ENCODE results near the gene OR8K5. TPM values are rescaled to one million over a fixed set of nuclear protein-coding genes. Genes with fewer than 3 reads are reported as not detected.
"Not testable (repeated sequence)": the region's sequence is repeated elsewhere in the genome, so short reads cannot be mapped to it uniquely, and the experiment has no call there.

Gene OR8K5, protein sequence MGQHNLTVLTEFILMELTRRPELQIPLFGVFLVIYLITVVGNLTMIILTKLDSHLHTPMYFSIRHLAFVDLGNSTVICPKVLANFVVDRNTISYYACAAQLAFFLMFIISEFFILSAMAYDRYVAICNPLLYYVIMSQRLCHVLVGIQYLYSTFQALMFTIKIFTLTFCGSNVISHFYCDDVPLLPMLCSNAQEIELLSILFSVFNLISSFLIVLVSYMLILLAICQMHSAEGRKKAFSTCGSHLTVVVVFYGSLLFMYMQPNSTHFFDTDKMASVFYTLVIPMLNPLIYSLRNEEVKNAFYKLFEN
- polyA plus RNA-seq = not detected

DNA sequence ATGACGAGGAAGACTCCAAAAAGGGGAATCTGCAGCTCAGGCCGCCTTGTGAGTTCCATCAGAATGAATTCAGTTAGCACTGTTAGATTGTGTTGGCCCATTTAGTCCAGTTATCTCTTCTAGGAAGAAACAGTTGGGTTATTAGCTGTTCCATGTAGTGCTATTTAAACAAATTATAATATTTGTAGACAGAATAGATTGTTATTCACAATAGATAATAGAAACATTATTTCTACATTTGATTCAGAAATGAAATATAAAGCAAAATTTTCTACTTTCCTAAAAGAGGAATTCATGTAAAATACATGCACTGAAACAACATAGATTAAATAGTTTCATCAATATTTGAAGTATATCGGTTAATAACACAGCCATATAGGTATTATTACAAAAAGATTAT, at the start of gene OR8K5:
OR8K5 (minus strand) TSS at position 101 of the 400 bp plus-strand sequence; CDS start at position 101, 0 bp downstream.
- Mint-ChIP-seq H3K27me3 (ENCODE audit: low read depth in 3 of 3) (peaks cover 0 to 2% (median 0%) of the 10 kb centered on the region in 3 donors), H3K27ac (no peak within 1 kb of the TSS), H3K36me3 (peaks cover 0 to 6% (median 0%) of the 10 kb centered on the region in 3 donors), H3K4me1 (no peaks in the 10 kb centered on the region), H3K4me3 (no peak within 1 kb of the TSS), H3K9me3 (peaks cover 12 to 42% (median 26%) of the 10 kb centered on the region in 6 donors)
- no peak for DNase-seq

DNA sequence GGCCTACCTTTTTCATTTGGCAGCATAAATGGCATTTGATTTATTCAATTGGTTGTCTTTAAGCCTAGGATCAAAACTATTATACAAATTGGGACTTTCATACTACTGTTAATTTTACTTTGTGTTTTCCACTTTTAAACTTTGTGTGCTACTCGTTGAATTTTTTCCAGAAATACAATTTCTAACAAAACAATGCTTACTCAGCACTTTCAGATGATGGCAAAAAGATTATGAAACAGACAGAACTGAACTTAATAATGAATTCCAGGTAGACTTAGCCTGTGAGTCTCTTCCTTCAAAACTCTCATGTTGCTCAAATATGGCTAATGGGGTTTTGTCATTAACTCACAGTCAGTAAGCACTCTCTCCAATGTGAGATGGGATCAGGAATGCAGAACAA, 47.7 kb upstream of the OR8K5 start:
- Mint-ChIP-seq H3K4me1 (no peaks in the 10 kb centered on the region), H3K4me3 (no peak overlapping the region), H3K27ac (no peak overlapping the region), H3K27me3 (ENCODE audit: low read depth in 3 of 3) (peaks cover 0 to 2% (median 0%) of the 10 kb centered on the region in 3 donors), H3K36me3 (peaks cover 0 to 6% (median 6%) of the 10 kb centered on the region in 3 donors), H3K9me3 (peaks cover 12 to 51% (median 31%) of the 10 kb centered on the region in 6 donors)
- no peak for DNase-seq

DNA sequence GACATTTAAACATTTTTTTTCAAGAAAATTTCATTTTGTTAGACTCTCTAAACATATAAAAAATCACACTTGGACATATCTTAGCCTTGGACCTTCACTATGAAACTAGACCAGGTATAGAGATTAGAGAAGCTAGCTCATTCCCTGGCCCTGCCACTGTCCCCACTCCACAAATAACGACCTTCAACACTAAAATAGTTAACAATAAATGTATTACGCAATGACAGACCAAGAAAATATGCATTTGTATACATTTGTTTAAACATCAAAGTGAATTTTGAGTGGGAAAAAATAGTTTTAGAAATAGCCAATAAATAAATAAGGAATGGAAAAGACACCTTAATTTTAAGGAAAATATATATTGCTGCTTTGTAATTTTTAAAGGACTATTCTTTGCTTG, 37.2 kb upstream of the OR8K5 start:
- Mint-ChIP-seq H3K27me3 (ENCODE audit: low read depth in 3 of 3) (peaks cover 0 to 1% (median 0%) of the 10 kb centered on the region in 3 donors), H3K27ac (no peak overlapping the region), H3K4me3 (no peak overlapping the region), H3K4me1 (no peaks in the 10 kb centered on the region), H3K9me3 (peaks cover 4 to 61% (median 22%) of the 10 kb centered on the region in 6 donors), H3K36me3 (no peaks in the 10 kb centered on the region)
- no peak for DNase-seq

DNA sequence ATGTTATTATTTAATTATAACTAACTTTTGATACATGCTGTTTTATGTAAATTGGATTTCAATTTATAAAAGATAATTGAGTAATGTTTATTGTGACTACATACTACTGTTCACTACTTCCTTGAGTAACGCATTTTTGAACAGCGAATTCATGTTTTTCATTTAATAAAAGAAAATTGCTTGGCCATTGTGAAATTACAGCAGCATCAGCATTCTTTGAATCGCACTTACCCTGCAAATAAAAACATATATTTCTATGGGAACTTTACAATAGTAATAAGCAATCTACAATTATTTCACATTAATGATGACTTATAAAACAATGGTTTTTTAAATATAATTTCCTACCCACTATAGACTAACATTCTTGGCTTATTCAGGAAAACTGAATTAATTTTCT, 36.6 kb upstream of the OR8K5 start:
- H3K4me1 Mint-ChIP-seq = no peaks in the 10 kb centered on the region
- DNase-seq = no peak
- no peak overlapping the region for H3K4me3 Mint-ChIP-seq
- H3K9me3 Mint-ChIP-seq = peaks cover 4 to 60% (median 21%) of the 10 kb centered on the region in 6 donors
- peaks cover 0 to 1% (median 0%) of the 10 kb centered on the region in 3 donors for H3K27me3 Mint-ChIP-seq (ENCODE audit: low read depth in 3 of 3)
- H3K36me3 Mint-ChIP-seq = no peaks in the 10 kb centered on the region
- no peak overlapping the region for H3K27ac Mint-ChIP-seq

DNA sequence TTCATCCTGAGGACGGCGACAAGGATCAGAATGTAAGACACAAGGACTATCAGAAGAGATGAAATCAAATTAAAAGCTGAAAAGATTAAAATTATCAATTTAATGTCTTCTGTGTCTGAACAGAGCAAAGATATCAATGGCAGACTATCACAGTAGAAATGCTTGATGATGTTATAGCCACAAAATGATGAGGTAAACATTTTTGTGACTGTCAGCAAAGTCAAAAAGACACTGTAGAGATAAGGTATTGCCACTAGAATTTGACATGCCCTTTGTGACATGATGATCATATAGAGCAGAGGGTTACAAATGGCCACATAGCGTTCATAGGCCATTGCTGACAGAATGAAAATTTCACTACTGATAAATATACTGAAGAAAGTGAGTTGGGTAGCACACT, 28.5 kb upstream of the OR8K5 start:
- no peaks in the 10 kb centered on the region for H3K36me3 Mint-ChIP-seq

DNA sequence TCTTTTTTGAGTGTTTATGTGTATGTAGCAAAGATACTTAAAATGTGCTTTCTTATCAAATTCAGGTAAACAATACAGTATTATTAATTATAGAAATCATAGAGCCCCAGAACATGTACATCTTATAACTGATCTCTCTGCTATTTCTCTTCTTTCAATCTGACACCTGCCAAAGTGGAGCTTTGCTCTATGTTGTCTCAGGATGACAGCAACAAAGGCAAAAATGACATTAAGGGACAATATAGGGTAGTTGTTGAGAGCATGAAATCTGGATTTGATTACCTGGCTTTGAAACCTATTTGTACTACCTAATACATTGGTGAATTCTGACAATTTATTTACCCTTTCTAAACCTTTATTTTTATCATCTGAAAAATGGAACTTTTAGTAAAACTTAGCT, 23.3 kb upstream of the OR8K5 start:
- no peak for DNase-seq
- Mint-ChIP-seq H3K36me3 (no peaks in the 10 kb centered on the region), H3K27me3 (ENCODE audit: low read depth in 3 of 3) (peaks cover 0 to 2% (median 2%) of the 10 kb centered on the region in 3 donors), H3K27ac (no peak overlapping the region), H3K4me3 (no peak overlapping the region), H3K9me3 (peaks cover 11 to 45% (median 33%) of the 10 kb centered on the region in 6 donors), H3K4me1 (no peaks in the 10 kb centered on the region)

More for the DNA sequence above, 28.5 kb upstream of the OR8K5 start:
- no peak for DNase-seq
- H3K4me3 Mint-ChIP-seq = no peak overlapping the region
- no peak overlapping the region for H3K27ac Mint-ChIP-seq
- peaks cover 0 to 2% (median 2%) of the 10 kb centered on the region in 3 donors for H3K27me3 Mint-ChIP-seq (ENCODE audit: low read depth in 3 of 3)
- H3K4me1 Mint-ChIP-seq = no peaks in the 10 kb centered on the region
- H3K9me3 Mint-ChIP-seq = peaks cover 4 to 53% (median 26%) of the 10 kb centered on the region in 6 donors

DNA sequence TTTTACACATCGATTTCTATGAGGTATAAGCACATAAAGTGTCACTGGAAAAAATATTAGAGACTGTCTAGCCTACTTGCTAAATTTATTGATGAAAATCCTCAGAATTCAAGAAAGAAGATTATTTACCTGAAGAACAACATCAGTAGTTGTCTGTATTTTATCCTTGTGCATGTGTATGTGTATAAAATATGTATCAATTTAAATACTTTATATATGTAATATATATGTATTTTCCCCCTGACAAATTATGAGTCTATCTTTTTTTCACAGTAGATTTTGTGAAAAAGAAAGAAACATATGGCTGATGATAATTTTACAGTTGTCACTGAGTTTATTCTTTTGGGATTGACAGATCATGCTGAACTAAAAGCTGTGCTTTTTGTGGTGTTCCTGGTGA, 16.2 kb upstream of the OR8K5 start, which contains the start of gene OR5J2:
OR5J2 (plus strand) TSS at position 301 of the 400 bp plus-strand sequence; CDS start at position 301, 0 bp downstream.
- no peak for DNase-seq
- Mint-ChIP-seq H3K27ac (no peak within 1 kb of the TSS), H3K4me3 (no peak within 1 kb of the TSS), H3K27me3 (ENCODE audit: low read depth in 3 of 3) (peaks cover 0 to 2% (median 0%) of the 10 kb centered on the region in 3 donors), H3K36me3 (no peaks in the 10 kb centered on the region), H3K4me1 (no peaks in the 10 kb centered on the region), H3K9me3 (peaks cover 4 to 31% (median 23%) of the 10 kb centered on the region in 6 donors)

DNA sequence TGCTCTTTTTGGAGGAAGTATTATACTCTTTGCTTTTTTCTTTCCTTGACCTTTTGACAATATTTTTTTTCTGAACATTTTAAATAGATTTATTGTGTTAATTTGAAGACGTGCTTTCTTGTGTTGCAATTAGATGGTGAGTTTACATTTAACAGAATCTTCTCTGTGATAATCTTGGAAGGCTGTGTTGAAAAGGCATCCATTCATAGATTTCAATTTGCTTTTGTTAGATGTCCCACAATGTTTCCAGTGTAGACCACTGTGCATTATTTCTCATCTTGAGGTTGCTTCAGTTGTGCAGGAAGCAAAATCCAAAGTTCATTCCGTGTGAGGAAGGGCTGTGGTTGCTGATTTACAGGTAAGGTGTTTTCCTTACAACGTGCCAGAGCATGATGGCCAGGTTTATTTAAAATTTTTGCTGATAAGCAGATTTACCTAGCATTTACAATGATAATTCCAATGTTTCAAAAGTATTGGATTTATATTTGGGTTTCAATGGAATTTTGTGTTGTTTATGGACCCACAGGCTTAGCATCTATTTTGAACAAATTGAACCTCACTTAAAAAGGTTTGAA, 12.2 kb upstream of the OR8K5 start:
- no peak overlapping the region for H3K4me3 Mint-ChIP-seq
- H3K4me1 Mint-ChIP-seq = no peaks in the 10 kb centered on the region
- H3K36me3 Mint-ChIP-seq = peaks cover 0 to 3% (median 0%) of the 10 kb centered on the region in 3 donors
- H3K27me3 Mint-ChIP-seq (ENCODE audit: low read depth in 3 of 3) = peaks cover 0 to 2% (median 0%) of the 10 kb centered on the region in 3 donors
- DNase-seq = no peak
- H3K9me3 Mint-ChIP-seq = peaks cover 0 to 46% (median 35%) of the 10 kb centered on the region in 6 donors
- no peak overlapping the region for H3K27ac Mint-ChIP-seq

DNA sequence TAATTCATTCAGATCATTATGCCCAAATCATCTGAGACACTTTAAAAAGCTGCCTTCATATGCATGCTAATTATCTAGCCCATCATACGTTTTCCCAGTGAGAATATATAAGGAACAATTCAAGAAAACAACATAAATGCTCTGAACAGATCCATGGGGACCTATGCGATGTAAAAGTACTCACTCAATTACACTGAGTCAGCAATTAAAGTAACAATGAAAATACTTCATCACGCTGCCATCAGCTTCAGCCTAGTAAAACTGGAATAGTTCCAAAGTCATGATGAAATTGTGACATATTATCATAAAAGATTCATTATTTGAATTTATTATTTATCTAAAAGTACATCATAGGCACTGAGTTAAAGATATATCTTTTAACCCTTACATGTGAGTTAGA, 3.7 kb upstream of the OR8K5 start:
- Mint-ChIP-seq H3K27ac (no peak overlapping the region), H3K4me3 (no peak overlapping the region), H3K4me1 (no peaks in the 10 kb centered on the region), H3K9me3 (peaks cover 8 to 38% (median 29%) of the 10 kb centered on the region in 6 donors), H3K27me3 (ENCODE audit: low read depth in 3 of 3) (no peaks in the 10 kb centered on the region), H3K36me3 (no peaks in the 10 kb centered on the region)
- no peak for DNase-seq

DNA sequence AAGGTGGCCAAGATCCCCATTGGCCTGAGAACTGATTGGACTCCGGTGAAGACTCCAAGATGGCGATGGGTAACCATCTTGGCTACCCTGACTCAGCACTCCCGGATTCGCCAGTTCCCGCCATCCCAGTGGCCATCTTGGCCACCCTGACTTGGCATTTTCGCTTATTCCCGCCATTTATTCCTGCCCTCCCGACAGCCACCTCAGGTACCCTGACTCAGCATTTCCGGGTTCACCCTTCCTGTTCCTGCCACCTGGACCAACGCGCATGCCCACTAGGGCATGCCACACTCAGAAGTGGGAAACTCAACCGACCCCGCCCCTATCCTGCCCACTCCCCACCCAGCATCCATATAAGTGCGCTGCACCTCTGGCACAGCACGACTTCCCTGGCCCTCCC, 7.8 kb downstream of the OR8K5 start:
- H3K9me3 Mint-ChIP-seq = peaks cover 24 to 80% (median 52%) of the 10 kb centered on the region in 6 donors
- no peak overlapping the region for H3K4me3 Mint-ChIP-seq
- peaks cover 0 to 3% (median 0%) of the 10 kb centered on the region in 3 donors for H3K27me3 Mint-ChIP-seq (ENCODE audit: low read depth in 3 of 3)
- no peak overlapping the region for H3K27ac Mint-ChIP-seq
- DNase-seq = no peak
- H3K4me1 Mint-ChIP-seq = no peaks in the 10 kb centered on the region
- H3K36me3 Mint-ChIP-seq = peaks cover 0 to 3% (median 3%) of the 10 kb centered on the region in 3 donors

DNA sequence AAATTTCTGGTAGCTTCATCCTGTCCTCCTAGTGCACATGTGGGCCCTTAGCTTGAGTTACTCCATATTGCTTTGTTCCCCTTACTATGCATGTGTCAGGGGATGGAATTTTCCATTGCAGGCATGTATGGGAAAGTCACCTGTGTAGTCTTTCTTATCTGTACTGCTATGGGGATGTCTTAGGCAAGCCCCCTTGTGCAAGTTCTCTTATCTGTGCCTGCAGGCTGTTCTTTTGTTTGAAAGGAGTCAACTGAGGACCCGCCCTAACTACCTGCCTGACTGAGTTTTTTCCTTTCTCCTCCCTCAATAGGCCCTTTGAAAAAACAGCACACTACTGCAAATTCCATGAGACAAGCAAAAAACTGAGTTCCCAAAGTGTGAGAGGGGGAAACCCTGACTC, 8.7 kb downstream of the OR8K5 start:
- Mint-ChIP-seq H3K36me3 (peaks cover 0 to 3% (median 0%) of the 10 kb centered on the region in 3 donors), H3K9me3 (peaks cover 23 to 78% (median 48%) of the 10 kb centered on the region in 6 donors), H3K4me3 (no peak overlapping the region), H3K4me1 (no peaks in the 10 kb centered on the region), H3K27me3 (ENCODE audit: low read depth in 3 of 3) (peaks cover 0 to 3% (median 0%) of the 10 kb centered on the region in 3 donors), H3K27ac (no peak overlapping the region)
- no peak for DNase-seq

DNA sequence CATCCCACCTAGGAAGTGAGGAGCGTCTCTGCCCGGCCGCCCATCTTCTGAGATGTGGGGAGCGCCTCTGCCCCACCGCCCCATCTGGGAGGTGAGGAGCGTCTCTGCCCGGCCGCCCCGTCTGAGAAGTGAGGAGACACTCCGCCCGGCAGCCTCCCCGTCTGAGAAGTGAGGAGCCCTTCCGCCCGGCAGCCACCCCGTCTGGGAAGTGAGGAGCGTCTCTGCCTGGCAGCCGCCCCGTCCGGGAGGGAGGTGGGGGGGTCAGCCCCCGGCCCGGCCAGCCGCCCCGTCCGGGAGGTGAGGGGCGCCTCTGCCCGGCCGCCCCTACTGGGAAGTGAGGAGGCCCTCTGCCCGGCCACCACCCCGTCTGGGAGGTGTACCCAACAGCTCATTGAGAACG, 16.4 kb downstream of the OR8K5 start:
- H3K27ac Mint-ChIP-seq, H3K4me1 Mint-ChIP-seq: not testable (repeated sequence)
- peaks cover 1 to 47% (median 30%) of the 10 kb centered on the region in 6 donors for H3K9me3 Mint-ChIP-seq

DNA sequence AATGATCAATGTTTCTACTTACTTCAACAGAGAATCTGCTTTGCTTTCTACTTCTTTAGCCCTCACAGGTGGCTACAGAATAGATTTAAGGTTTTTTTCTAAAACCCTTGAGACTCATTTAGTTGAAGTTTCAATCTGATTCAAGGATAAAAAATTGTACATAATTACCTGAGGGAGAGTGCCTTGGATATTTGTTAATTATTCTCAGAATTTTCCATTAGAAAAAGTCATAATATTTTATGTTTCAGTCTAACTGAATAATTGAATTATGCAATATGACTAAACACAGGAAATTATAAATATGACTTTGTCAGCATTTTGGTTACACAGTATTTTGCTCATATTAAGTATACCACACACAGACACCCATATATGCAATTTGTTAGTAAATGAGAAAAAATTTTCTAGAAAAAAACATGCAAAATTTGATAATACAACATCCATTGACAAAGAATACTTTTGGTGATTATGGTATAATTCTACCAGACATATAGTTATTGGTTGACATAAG, 19.9 kb downstream of the OR8K5 start, which contains the start of gene OR8J3:
OR8J3 (minus strand) TSS at position 51 of the 511 bp plus-strand sequence. CDS start 2,483 bp downstream, outside the sequence.
- H3K27ac Mint-ChIP-seq = no peak within 1 kb of the TSS
- H3K27me3 Mint-ChIP-seq (ENCODE audit: low read depth in 3 of 3) = no peaks in the 10 kb centered on the region
- no peak within 1 kb of the TSS for H3K4me3 Mint-ChIP-seq
- peaks cover 2 to 58% (median 34%) of the 10 kb centered on the region in 6 donors for H3K9me3 Mint-ChIP-seq
- DNase-seq = no peak
- H3K4me1 Mint-ChIP-seq = no peaks in the 10 kb centered on the region
- H3K36me3 Mint-ChIP-seq = no peaks in the 10 kb centered on the region

More for the DNA sequence above, 16.4 kb downstream of the OR8K5 start:
- H3K4me3 Mint-ChIP-seq; DNase-seq; H3K36me3 Mint-ChIP-seq; H3K27me3 Mint-ChIP-seq (ENCODE audit: low read depth in 3 of 3): not testable (repeated sequence)

DNA sequence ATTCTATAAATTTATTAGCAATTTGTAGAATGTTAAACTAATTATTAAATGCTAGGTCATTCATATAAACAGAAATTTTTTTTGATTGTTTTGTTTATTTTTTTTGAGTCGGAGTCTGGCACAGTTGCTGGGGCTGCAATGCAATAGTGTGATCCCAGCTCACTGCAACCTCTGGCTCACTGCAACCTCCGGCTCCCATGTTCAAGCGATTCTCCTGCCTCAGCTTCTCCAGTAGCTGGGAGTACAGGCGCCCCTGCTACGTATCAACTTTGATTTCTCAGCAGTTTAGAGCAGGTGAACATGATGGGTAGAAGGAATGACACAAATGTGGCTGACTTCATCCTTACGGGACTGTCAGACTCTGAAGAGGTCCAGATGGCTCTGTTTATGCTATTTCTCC, 38.0 kb downstream of the OR8K5 start, which contains the start of gene OR8H3:
OR8H3 (plus strand) TSS at position 301 of the 400 bp plus-strand sequence; CDS start at position 301, 0 bp downstream.
- no peak within 1 kb of the TSS for H3K4me3 Mint-ChIP-seq
- no peaks in the 10 kb centered on the region for H3K36me3 Mint-ChIP-seq
- no peaks in the 10 kb centered on the region for H3K27me3 Mint-ChIP-seq (ENCODE audit: low read depth in 3 of 3)
- no peak within 1 kb of the TSS for H3K27ac Mint-ChIP-seq
- H3K4me1 Mint-ChIP-seq = no peaks in the 10 kb centered on the region
- H3K9me3 Mint-ChIP-seq = peaks cover 3 to 46% (median 21%) of the 10 kb centered on the region in 6 donors
- DNase-seq = no peak

Measured in immature natural killer cell (primary cell).